ENCODE results near the gene WWP2.

The WWP2 gene

GRCh38 chr16:69927056-69927757 lies 165.1 kb downstream of the WWP2 start:
- H3K27ac ChIP-seq (ENCODE audit: extremely low read depth, low read depth, low read length), result no peak overlapping the region
- no peak for TF ChIP-seq MEIS1 (CRISPR knock-in tag; IDR thresholded peaks at IDR 0.05; ENCODE audit: borderline replicate concordance)
- 0 out of 2 replicates have a peak, but pooled peaks have one; percentile 46 for TF ChIP-seq REST (tag by site-specific recombination; IDR thresholded peaks at IDR 0.05)
- no peak for TF ChIP-seq ZNF157 (tag by site-specific recombination; IDR thresholded peaks at IDR 0.05)
- no peak for TF ChIP-seq ZNF354C (tag by site-specific recombination; IDR thresholded peaks at IDR 0.05; ENCODE audit: borderline replicate concordance, low read depth)
- CTCF ChIA-PET, result interaction anchor here (0.8 to 1.3 kb wide), 3 partner anchors 56 to 131 kb away, joined by 3 to 5 read pairs (median 4); no protein-coding TSS in a partner anchor
- POLR2A ChIA-PET, result no interaction called here
- H3K9me3 ChIP-seq (ENCODE audit: control insufficient read depth, insufficient read depth, low read depth, low read length), result no peaks in the 10 kb centered on the region
- H3K4me3 ChIP-seq (ENCODE audit: low read depth, low read length), result no peak overlapping the region
- no peaks in the 10 kb centered on the region for H3K4me1 ChIP-seq (ENCODE audit: control insufficient read depth, insufficient read depth, low read length)
- peaks cover 0 to 22% of the 10 kb centered on the region in 2 experiments; a peak in 1 of 3 replicates for H3K36me3 ChIP-seq (ENCODE audit: control insufficient read depth in 2 of 2, insufficient read depth in 1 of 2, low read length in 2 of 2)

DNA sequence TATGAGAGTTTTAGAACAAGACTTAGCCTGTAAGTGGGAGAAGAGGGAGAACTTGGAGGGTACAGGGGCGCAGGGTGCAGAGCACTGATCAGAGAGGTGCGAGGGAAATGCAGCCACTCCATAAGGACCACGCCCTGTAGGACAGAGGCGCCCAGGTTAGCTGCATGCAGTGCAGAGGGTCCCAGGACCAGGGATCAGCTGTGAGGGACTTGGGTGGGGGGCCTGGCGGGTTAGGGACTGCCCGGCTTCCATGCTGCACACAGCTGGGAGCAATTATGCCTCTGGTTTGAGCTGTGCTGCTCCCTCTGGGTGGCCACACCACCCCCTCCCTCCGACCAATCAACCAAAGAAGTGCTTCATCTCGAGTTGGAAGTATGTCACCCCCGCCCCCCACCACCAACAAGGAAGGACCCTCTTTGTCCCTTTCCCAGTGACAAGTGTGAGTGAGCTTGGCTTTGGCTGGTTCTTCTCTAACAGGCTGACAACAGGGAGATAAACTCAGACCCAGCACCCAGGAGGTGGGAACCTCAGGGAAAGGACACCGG lies 166.8 kb downstream of the WWP2 start:
- ChIA-PET CTCF (interaction anchor here (0.6 to 3.6 kb wide), 9 partner anchors 8 to 1283 kb away, joined by 3 to 81 read pairs (median 8); no protein-coding TSS in a partner anchor), POLR2A (no interaction called here)

DNA sequence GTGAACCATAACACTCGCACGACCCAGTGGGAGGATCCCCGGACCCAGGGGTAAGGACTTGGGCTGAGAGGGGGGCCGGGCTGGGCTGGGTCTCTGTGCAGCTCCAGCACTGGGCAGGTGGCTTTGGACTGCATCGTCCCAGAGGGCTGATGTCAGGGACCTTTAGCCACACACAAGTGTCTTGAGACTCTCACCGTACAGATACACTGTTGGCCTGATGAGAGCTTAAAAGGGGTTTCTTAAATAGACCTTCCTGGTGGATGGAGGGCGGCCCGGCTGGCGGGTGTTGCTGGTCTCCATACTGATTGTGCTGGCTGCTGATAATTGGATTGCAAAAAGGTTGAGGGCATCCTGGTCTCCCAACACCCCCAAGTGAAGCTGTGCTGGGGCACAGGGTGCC lies 167.3 kb downstream of the WWP2 start:
- Histone ChIP-seq H3K4me1 (ENCODE audit: control insufficient read depth, insufficient read depth, low read length) (no peaks in the 10 kb centered on the region), H3K36me3 (ENCODE audit: control insufficient read depth in 2 of 2, insufficient read depth in 1 of 2, low read length in 2 of 2) (peaks cover 0 to 44% of the 10 kb centered on the region in 2 experiments; a peak in 1 of 3 replicates), H3K27ac (ENCODE audit: extremely low read depth, low read depth, low read length) (no peak overlapping the region), H3K4me3 (ENCODE audit: low read depth, low read length) (no peak overlapping the region), H3K9me3 (ENCODE audit: control insufficient read depth, insufficient read depth, low read depth, low read length) (no peaks in the 10 kb centered on the region)
- no peak for TF ChIP-seq ZNF785 (tag by site-specific recombination; IDR thresholded peaks at IDR 0.05)
- TF ChIP-seq, protein P1, sequence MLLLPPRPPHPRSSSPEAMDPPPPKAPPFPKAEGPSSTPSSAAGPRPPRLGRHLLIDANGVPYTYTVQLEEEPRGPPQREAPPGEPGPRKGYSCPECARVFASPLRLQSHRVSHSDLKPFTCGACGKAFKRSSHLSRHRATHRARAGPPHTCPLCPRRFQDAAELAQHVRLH (tag by site-specific recombination; IDR thresholded peaks at IDR 0.05), result no peak
- ChIA-PET CTCF (interaction anchor here (0.5 to 3.6 kb wide), 20 partner anchors 9 to 1027 kb away, joined by 3 to 81 read pairs (median 6); no protein-coding TSS in a partner anchor), POLR2A (no interaction called here)

More for the DNA sequence above, 166.8 kb downstream of the WWP2 start:
- no peak overlapping the region for H3K27ac ChIP-seq (ENCODE audit: extremely low read depth, low read depth, low read length)
- H3K36me3 ChIP-seq (ENCODE audit: control insufficient read depth in 2 of 2, insufficient read depth in 1 of 2, low read length in 2 of 2), result peaks cover 0 to 38% of the 10 kb centered on the region in 2 experiments; a peak in 1 of 3 replicates
- no peaks in the 10 kb centered on the region for H3K9me3 ChIP-seq (ENCODE audit: control insufficient read depth, insufficient read depth, low read depth, low read length)
- H3K4me1 ChIP-seq (ENCODE audit: control insufficient read depth, insufficient read depth, low read length), result no peaks in the 10 kb centered on the region
- TF ChIP-seq TSHZ1 (tag by site-specific recombination; IDR thresholded peaks at IDR 0.05; ENCODE audit: borderline replicate concordance) (no peak), ZNF433 (tag by site-specific recombination; IDR thresholded peaks at IDR 0.05; ENCODE audit: low read depth) (no peak), ZBTB20 (tag by site-specific recombination; IDR thresholded peaks at IDR 0.05) (no peak), ZNF747 (tag by site-specific recombination; IDR thresholded peaks at IDR 0.05) (no peak)
- H3K4me3 ChIP-seq (ENCODE audit: low read depth, low read length), result no peak overlapping the region

Measured in HEK293 (cell line).